ENCODE data around the gene RASL11A.

GRCh38 chr13:27304611-27305010 is 34.0 kb downstream of the RASL11A start:
- TF ChIP-seq CTCF (IDR thresholded peaks at IDR 0.05) = no peak
- TF ChIP-seq POLR2A (IDR thresholded peaks at IDR 0.05) = no peak
